Anterior cingulate cortex (tissue), 58 donors: ENCODE results near the gene IZUMO1R.
"Not testable (repeated sequence)": the region's sequence is repeated elsewhere in the genome, so short reads cannot be mapped to it uniquely, and the experiment has no call there.

Source experiments
- DNase-seq, 58 donors: peaks; one replicate each; lab custom pipeline; 2025; lab: John Stamatoyannopoulos, UW

The IZUMO1R gene

GRCh38 chr11:94322501-94322900, 18.1 kb downstream of the IZUMO1R start:
- DNase-seq, result no peak

- DNase-seq, result no peak
These were observed 21.3 kb downstream of the IZUMO1R start for GRCh38 chr11:94325681-94326080.

GRCh38 chr11:94326947-94327346, 22.6 kb downstream of the IZUMO1R start:
- peak in 2 of 58 donors; percentile 11 to 28 for DNase-seq

GRCh38 chr11:94328587-94329080, 24.3 kb downstream of the IZUMO1R start:
- DNase-seq, result no peak

GRCh38 chr11:94329501-94329900, 25.1 kb downstream of the IZUMO1R start:
- no peak for DNase-seq

GRCh38 chr11:94330789-94331188, 26.4 kb downstream of the IZUMO1R start:
- no peak for DNase-seq

- DNase-seq, result no peak
These were observed 28.4 kb downstream of the IZUMO1R start for GRCh38 chr11:94332814-94333213.

- no peak for DNase-seq
These were observed 31.7 kb downstream of the IZUMO1R start for GRCh38 chr11:94336033-94336432.

GRCh38 chr11:94338651-94339050, 34.3 kb downstream of the IZUMO1R start:
- DNase-seq, result no peak

- DNase-seq, result no peak
These were observed 37.9 kb downstream of the IZUMO1R start for GRCh38 chr11:94342250-94342649.

- DNase-seq, result no peak
These were observed 39.1 kb downstream of the IZUMO1R start for GRCh38 chr11:94343495-94343894.

- DNase-seq, result not testable (repeated sequence)
These were observed 41.9 kb downstream of the IZUMO1R start for GRCh38 chr11:94346311-94346710.

- not testable (repeated sequence) for DNase-seq
These were observed 46.6 kb downstream of the IZUMO1R start for GRCh38 chr11:94350850-94351563.
